ENCODE results near the gene C1orf159.
"Not testable (repeated sequence)": the region's sequence is repeated elsewhere in the genome, so short reads cannot be mapped to it uniquely, and the experiment has no call there.

C1orf159 gene

DNA sequence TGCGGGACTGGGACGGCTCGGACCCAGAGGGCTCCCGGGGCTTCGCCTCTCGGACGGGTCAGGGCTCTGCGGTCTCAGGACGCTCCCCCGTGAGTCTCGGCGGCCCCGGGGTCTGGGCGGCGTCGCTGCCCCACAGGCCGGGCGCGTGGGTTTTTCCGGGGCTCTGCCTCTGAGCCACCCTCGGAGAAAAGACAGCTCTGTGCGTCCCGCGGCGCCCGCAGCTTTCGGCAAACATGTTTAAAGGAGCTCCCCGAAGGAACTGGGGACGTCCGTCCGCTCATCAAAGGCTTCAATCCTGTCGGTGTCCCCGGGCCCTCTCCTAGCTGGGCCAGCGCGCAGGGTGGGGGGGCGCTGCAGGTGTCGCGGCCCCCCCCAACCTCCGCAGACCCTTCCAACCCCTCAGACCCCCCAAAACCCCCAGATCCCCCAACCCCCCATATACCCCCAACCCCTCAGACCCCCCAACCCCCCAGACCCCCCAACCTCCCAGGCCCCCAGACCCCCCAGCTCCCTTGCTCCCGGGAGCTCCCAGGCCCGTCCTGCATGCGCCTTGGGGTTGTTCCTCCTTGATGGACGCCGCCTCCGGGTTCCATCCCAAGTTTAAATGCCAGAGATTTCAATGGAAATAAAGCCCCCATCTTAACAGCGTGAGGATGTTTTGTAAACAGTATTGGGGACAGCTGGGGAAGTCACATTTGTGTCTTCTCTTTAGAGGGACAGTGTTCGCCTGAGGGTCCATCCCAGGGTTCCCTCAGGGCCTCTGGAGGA lies 996 bp upstream of the C1orf159 start:
- DNase-seq: no peak

DNA sequence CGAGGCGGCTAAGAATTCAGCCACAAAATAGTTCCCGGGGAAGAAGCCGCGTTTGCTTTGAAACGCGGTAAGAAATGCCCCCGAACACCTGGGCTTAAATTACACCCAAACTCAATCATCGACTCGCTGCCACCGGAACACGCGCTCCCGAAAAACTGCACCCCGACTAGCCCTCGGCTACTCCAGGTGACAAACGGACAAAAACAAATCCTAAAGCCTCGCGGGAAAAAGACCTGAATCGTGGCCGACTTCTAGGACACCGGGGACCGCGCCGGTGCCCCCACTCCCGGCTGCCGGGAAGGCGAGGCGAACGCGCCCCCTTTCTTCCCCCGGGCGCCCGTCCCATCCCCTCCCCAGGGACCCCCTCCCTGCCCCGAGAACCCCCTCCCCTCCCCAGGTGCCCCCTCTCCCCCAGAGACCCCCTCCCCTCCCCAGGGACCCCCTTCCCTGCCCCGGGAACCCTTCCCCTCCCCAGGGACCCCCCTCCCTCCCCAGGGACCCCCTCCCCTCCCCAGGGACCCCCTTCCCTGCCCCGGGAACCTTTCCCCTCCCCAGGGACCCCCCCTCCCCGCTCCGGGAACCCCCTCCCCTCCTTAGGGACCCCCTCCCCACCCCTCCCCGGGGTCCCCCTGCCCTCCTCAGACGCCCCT lies 628 bp downstream of the C1orf159 start:
- DNase-seq: no peak

DNA sequence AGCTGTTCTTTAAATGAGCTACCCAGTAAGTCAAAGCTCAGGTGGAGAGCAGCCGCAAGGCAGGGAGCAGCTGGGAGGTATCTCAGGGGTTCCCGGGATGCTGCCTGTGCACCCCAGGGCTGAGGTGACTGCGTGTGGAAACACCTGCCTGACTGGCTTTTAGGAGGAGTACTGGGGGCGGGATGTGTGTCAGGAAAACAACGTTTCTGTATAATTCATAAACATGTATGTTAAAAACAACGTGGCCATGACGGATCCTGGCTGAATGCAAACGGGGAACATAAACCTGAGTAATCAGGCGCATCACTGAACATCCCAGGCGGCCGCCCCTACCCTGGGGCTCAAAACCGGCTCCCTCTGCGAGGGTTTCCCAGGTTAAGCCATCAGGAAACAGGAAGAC lies 1.5 kb downstream of the C1orf159 start:
- DNase-seq: no peak

DNA sequence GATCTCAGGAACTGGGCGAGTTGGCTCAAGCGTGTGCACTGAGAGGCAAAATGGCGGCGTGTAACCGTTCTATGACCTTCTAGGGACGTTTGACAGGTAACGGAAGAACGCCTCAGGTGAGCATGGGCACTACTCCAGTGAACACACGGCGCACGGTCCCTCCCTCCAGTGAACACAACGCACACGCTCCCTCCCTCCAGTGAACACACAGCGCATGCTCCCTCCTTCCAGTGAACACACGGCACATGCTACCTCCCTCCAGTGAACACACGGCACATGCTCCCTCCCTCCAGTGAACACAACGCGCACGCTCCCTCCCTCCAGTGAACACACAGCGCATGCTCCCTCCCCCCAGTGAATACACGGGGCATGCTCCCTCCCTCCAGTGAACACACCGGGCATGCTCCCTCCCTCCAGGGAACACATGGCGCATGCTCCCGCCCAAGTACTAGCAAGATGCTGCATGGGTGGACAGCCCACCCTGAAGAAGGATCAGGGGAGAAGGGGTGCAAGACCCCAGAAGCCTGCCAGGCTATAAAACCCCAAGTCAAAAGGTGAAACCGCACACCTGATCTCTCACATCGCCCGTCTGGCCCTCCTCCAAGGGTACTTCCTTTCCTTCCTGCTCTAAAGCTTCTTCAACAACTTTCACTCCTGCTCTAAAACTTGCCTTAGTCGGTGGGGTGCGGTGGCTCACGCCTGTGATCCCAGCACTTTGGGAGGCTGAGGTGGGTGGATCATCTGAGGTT lies 3.5 kb downstream of the C1orf159 start:
- DNase-seq: no peak

DNA sequence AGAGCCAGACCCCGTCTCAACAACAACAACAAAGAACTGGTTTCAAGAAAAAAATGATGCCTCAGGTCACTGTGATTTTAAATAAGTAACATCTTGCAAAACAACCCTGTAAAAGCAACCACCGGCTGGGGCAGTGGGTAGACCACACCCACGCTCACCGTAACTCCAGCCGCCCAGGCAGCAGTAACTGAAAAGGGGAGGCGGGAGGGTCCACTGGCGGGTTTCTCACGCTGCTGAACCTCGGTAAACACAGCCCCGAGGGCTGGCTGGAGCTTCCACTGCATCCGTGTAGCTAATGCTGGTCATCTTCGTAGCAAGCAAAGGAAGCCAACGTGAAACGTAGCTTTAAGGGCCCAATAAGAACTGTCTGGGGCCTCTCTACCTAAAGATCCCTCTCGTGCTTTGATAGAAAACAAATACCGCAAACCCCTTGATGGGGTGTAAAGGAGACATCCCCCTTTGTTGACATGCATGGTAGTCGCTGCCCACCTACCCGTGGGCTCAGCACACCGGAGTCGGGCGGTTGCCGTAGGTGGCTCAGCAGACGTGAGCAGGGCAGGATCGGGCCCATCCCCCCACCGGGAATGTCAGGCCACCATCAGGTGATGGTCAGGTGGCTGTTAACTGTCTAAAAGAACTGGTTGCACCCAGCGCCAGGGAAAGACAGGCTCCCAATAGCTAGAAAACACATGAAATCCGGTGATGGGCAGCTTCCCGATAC lies 4.2 kb downstream of the C1orf159 start:
- DNase-seq: no peak

DNA sequence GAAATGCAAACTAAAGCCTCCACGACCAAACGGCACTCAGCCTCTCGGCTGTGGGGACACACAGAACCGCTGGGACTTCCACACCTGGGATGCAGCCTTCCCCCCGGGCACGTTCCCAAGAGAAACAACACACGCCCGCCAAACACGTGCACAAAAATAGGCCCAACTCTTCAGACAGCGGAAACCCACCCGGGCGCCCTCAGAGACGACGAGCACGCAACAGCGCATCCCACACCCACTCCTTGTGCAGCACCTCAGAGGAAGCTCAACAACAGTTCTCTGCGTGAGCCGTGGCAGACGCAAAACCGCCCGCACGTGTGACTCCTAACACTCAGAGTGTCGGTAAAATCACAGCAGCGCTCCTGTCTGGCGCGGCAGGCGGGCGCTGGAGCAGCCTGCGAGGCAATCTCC lies 5.3 kb downstream of the C1orf159 start:
- no peak for DNase-seq

DNA sequence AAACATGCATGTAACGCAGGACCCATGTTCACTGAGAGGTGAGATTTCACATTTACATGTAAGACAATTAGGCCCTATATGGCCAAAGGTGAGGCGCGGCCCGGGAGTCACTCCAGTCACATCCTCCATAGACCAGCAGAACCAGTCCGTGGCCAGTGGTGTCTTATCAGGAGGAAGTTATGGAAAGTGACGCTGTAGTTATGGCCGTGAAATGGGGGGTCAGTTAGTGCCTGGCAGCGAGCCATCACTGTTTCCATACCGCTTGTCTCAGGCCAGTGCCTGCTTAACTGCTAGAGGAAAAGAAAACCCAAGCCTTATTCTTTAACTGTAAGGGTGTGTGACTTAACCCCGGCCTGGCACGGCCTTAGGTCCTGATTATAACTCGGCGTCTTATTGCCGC lies 6.1 kb downstream of the C1orf159 start:
- DNase-seq: no peak

DNA sequence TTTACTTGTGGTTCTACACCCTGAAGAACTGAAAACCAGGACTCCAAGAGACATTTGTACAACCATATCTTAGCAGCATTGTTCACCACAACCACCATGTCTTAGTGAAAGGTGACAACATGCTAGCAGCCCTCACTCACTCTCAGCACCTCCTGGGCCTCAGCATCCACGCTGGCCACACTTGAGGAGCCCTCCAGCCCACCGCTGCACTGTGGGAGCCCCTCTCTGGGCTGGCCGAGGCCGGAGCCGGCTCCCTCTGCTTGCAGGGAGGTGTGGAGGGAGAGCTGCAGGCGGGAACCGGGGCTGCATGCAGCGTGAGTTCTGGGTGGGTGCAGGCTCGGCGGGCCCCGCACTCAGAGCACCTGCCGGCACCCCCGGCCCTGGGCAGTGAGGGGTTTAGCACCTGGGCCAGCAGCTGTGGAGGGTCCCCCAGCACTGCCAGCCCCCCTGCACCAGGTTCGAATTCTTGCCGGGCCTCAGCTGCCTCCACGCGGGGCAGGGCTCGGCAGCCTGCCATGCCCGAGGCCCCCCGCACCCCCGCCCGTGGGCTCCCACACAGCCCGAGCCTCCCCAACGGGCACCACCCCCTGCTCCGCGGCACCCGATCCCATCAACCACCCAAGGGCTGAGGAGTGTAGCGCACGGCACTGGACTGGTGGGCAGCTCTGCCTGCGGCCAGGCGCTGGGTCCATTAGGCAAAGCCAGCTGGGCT lies 9.2 kb downstream of the C1orf159 start:
- DNase-seq: no peak

DNA sequence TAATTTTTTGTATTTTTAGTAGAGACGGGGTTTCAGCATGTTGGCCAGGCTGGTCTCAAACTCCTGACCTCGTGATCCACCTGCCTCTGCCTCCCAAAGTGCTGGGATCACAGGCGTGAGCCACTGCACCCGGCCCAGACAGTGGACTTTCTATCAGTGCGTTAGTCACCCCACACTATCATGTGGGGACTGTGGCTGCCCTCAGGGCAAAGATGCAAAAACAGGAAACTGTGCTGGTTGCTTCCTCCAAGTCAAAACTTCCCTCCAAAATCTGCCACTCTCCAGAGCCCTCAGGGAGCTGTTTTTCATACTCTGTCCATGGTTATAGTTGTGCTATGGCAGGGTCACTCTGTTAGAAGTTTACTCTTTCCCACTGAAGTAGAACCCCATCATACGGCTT lies 11.7 kb downstream of the C1orf159 start:
- not testable (repeated sequence) for DNase-seq

DNA sequence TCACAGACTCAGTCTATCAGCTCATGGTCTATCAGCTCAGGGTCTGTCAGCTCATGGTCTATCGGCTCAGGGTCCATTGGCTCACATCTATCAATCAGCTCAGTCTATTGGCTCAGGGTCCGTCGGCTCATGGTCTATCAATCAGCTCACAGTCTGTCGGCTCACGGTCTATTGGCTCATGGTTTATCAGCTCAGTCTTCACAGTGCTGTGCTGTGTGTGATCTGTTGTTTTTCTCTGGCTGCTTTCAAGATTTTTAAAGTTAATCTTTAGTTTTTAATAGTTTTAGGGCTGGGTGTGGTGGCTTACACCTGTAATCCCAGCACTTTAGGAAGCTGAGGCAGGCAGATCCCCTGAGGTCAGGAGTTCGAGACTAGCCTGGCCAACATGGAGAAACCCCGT lies 14.4 kb downstream of the C1orf159 start:
- DNase-seq: no peak

DNA sequence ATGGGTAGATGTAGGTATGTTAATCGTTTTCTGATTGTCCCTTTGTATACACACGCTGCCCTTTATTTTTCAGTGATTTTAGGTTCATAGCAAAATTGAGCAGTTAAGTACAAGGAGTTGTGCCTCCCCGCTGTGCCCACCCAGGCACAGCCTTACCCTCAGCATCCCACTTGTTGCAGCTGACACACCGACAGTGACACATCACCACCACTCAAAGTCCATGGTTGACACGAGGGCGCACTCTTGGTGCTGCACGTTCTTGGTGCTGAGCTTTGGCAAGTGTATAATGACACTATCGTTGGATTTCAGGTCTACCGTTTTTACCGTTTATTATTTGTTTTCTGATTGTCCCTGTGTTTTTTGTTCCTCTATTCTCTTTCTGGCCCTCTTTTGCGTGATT lies 15.6 kb downstream of the C1orf159 start:
- DNase-seq: no peak

DNA sequence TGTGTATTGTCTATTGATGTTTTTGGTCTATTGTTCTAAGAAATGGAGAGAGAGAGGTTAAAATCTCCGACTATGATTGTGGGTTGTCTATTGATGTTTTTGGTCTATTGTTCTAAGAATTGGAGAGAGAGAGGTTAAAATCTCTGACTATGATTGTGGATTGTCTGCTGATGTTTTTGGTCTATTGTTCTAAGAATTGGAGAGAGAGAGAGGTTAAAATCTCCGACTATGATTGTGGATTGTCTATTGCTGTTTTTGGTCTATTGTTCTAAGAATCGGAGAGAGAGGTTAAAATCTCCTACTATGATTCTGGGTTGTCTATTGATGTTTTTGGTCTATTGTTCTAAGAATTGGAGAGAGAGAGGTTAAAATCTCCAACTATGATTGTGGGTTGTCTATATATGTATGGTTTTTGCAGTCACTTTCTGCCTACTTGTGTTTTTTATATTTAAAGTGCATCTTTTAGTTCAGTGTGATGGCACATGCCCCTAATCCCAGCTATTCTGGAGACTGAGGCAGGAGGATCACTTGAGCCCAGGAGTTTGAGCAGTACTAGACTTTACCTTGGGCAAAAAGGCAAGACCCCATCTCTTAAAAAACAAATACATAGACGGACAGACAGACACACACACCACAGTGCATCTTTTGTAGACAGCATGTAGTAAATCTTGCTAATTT lies 16.2 kb downstream of the C1orf159 start:
- no peak for DNase-seq

DNA sequence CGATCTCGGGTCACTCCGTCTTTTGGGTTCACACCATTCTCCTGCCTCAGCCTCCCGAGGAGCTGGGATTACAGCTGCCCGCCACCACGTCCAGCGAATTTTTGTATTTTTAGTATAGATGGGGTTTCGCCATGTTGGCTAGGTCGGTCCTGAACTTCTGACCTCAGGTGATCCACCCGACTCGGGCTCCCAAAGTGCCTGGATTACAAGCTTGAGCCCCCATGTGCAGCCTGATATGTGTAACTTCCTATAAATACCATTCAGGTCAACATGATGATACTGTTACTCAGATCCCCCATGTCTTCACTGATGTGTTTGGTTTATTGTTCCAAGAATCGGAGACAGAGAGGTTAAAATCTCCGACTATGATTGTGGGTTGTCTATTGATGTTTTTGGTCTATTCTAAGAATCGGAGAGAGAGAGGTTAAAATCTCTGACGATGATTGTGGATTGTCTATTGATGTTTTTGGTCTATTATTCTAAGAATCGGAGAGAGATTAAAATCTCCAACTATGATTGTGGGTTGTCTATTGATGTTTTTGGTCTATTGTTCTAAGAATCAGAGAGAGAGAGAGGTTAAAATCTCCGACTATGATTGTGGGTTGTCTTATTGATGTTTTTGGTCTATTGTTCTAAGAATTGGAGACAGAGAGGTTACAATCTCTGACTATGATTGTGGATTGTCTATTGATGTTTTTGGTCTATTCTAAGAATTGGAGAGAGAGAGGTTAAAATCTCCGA lies 17.0 kb downstream of the C1orf159 start:
- no peak for DNase-seq

DNA sequence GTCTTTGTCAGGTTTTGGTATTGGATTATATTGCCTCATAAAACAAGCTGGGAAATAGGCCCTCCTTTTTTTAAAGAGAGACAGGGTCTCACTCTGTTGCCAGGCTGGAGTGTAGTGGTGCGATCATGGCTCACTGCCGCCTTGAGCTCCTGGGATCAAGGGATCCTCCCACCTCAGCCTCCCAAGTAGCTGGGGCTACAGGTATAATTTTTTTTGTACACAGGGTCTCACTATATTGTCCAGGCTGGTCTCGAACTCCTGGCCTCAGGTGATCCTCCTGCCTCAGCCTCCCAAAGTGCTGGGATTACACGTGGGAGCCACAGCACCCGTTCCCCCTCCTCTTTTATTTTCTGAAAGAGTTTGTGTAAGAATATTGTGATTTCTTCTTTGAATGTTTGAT lies 19.8 kb downstream of the C1orf159 start:
- not testable (repeated sequence) for DNase-seq

DNA sequence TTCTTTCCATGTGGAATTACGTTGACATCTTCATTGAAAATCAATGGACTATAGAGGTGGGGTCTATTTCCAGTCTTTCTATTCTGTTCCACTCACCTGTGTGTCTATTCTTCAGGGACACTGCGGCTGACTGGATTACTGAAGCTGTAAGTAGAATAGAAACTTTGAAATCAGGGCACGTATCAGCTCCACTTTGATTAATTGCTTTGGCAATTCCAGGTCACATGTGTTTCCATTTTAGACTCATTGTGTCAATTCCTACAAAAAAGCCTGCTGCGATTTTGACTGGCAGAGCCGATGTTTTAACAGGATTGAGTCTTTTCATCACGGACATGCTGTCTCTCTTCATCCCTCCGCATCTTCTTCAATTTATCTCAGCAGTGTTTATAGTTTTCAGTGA lies 20.9 kb downstream of the C1orf159 start:
- DNase-seq: no peak

DNA sequence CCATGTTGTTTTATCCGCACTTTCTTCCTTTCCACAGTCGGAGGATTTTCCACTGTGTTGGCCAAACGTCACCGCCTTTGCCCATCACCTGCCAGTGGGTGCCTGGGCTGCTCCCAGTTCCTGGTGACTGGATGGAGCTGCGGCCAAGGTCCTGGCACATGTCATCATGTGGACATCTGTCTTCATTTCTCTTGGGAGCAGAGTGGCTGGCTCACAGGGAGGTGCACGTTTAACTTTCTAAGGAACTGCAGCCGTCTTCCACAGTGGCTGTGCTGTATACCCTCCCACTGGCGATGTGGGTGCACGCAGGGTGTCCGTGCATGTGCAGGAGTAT lies 22.3 kb downstream of the C1orf159 start:
- DNase-seq: no peak

DNA sequence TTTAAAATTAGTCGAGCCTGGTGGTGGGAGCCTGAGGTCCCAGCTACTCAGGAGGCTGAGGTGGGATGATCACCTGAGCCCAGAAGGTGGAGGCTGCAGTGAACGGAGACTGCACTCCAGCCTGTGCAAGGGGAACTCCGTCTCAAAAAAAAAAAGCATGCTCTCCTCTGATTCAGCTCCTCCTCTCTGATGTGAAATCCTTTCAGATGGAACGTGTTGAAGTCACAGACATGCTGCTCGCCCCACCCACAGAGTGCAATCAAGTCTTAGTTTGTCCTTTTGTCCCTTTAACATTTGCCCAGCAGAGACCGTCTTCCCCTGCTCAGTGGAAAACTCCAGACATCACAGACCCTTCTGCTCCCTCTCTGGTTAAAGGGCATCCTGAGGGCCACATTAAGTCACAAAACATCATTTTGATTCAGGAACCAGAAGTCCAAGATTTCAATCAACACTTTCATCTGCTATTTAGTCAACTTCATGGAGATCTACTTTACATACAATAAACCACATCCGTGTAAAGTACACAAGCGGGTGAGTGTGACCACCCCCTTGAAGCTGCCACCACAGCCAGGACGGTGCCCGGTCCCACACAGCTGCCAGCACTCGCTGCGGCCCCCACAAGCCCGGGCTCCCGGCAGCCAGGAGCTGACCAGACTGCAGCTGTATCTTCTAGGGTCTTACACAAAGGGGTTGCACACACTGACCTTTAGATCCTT lies 22.8 kb downstream of the C1orf159 start:
- DNase-seq: no peak

DNA sequence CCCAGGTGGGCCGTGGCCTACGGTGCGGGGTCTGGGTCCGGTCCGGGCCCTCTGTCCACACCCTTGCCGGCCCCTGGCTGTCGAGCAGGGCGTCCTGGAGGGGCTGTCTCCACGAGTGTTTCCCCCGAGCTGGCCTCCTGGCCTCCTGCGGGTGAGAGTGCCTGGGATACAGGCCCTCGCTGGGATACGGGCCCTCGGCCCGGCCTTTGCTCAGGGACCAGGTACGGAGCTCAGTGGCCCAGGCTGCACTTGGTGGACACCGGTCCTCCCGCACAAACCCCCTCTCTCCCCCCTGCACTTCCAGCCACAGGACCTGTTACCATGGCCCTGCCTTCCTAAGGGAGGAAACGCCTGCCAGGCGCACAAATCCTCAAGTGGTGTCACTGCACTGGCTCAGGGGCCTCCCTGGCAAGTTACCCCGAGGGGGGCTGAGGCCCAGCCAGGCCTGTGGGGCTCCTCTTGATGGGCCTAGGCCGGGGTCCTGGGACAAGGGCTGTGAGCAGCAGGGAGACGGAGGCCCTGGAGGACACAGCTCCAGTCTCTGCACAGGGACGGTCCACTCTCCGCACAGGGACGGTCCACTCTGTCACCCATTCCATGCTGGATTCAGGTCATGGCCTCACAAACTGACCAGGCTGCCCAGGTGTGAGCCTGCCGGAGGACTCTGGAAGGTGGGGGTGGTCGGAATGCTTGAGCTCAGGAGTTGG lies 23.6 kb downstream of the C1orf159 start:
- DNase-seq: no peak

DNA sequence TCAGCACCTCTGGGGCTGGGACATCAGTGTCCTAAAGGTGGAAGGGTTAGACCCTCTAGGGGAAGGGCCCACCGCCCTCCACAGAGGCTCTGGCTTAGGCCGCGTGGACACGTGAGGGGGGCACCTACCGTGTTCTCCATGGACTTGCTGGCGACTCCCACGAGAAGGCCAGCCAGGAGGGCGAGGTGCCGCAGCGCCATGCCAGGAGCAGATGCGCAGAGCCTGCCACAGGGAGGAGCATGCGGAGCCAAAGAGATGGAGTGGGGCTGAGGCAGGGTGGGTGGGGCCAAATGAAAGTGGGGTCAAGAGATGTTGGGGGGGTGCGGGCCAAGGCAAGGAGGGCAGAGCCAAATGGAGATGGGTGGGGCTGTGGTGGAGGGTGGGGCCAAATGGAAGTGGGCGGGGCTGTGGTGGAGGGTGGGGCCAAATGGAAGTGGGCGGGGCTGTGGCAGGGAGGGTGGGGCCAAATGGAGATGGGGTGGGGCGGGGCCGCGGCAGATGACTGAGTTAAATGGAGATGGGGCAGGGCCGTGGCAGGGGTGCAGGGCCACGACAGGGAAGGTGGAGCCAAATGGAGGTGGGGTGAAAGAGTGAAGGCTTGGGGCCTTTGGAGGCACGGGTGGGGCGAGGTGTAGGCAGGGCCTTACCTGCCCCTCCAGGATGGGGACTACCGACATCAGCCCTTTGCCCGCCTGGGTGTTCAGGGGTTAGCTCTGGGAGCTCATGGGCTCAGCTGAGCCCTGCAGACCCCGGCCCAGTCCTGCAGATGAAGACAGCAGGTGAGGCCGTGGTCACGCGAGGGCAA lies 24.3 kb downstream of the C1orf159 start:
- DNase-seq: no peak

All from cortex of kidney (tissue), 1 donor.